Omental fat pad (tissue), 4 donors: ENCODE results near the gene RNF2. TPM values are rescaled to one million over a fixed set of nuclear protein-coding genes. Genes with fewer than 3 reads are reported as not detected.

Experiments used
- ATAC-seq: fragments of 150-250 bp; one replicate; pipeline ENCODE4 v1.9.1; 2016; ENCODE audit warnings: mild to moderate bottlenecking, moderate library complexity; ENCODE audit not compliant: low FRiP score
- DNase-seq: peaks from one replicate; pipeline ENCODE4 v3.0.0-alpha.2; 2019; ENCODE audit warnings: low spot score
- CTCF ChIP-seq, 3 donors: fragments of 450-650 bp; IDR thresholded peaks; one replicate each; pipeline ENCODE4 v1.5.1; 2016 to 2017; ENCODE audit warnings: antibody characterized with exemption in 3 of 3, mild to moderate bottlenecking in 3 of 3, moderate library complexity in 2 of 3
- total RNA-seq, 4 donors: library from RNA; depleted of rRNA; stranded (reverse); fragments of >200 nt; gene quantifications; one replicate each; pipeline ENCODE4 v1.1.0, GENCODE V29; 2016

Gene RNF2
- total RNA-seq, 4 donors from 2014 or later = 15.9 to 27.6 (median 18.3) TPM

- ATAC-seq (no peak), DNase-seq (no peak)
- TF ChIP-seq CTCF (IDR thresholded peaks at IDR 0.05) = no peak
These were observed 64.8 kb downstream of the RNF2 start for GRCh38 chr1:185110145-185110544.

GRCh38 chr1:185111873-185112272 is 66.5 kb downstream of the RNF2 start:
- no peak for DNase-seq
- TF ChIP-seq CTCF (IDR thresholded peaks at IDR 0.05) = no peak
- ATAC-seq = no peak

GRCh38 chr1:185112356-185112755 is 67.0 kb downstream of the RNF2 start:
- TF ChIP-seq CTCF (IDR thresholded peaks at IDR 0.05) = no peak
- ATAC-seq (no peak), DNase-seq (no peak)

GRCh38 chr1:185129708-185130107 is 84.3 kb downstream of the RNF2 start:
- ATAC-seq = no peak
- no peak for TF ChIP-seq CTCF (IDR thresholded peaks at IDR 0.05)
- DNase-seq = no peak

- no peak for TF ChIP-seq CTCF (IDR thresholded peaks at IDR 0.05)
- ATAC-seq (no peak), DNase-seq (no peak)
These were observed 87.2 kb downstream of the RNF2 start for GRCh38 chr1:185132534-185132933.

GRCh38 chr1:185137896-185138545 is 92.7 kb downstream of the RNF2 start:
- no peak for ATAC-seq
- TF ChIP-seq CTCF (IDR thresholded peaks at IDR 0.05) = no peak
- DNase-seq = no peak

GRCh38 chr1:185139246-185139645 is 93.9 kb downstream of the RNF2 start:
- no peak for ATAC-seq
- no peak for TF ChIP-seq CTCF (IDR thresholded peaks at IDR 0.05)
- DNase-seq = no peak
